Choroid plexus epithelial cell (primary cell): ENCODE data around the gene LRRC2.
"Not testable (repeated sequence)": the region's sequence is repeated elsewhere in the genome, so short reads cannot be mapped to it uniquely, and the experiment has no call there.

Experiments used
- DNase-seq: peaks from one replicate; pipeline ENCODE4 v3.0.0-alpha.2; 2010; ENCODE audit warnings: low read depth
- H3K4me3 ChIP-seq: 2 replicates; pipeline ENCODE4 v1.5.1; 2011; ENCODE audit warnings: low read depth, mild to moderate bottlenecking, control low read depth, low read length, moderate library complexity
- TF ChIP-seq, protein P1 (sequence below): conservative IDR thresholded peaks from 2 replicates; pipeline ENCODE4 v1.5.1; 2011; ENCODE audit warnings: low read depth, mild to moderate bottlenecking, control low read depth, inconsistent platforms, low read length, moderate library complexity

The LRRC2 gene

DNA sequence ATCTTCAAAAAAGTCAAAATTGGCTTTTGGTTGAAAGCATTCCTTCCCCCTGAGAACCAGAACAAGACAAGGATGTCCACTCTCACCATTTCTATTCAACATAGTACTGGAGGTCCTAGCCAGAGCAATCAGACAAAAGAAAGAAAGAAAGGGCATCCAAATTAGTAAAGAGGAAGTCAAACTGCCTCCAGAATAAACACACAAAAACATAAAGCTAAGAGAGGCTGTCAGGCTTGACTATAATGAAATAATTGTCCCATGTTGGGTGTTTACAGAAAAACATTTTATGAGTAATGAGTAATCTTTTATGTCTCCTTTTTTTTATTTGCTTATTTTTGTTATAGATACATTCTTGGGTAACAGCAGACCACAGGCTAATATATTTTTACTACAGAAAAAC is 27.9 kb upstream of the LRRC2 start:
- DNase-seq = no peak
- TF ChIP-seq, protein P1, sequence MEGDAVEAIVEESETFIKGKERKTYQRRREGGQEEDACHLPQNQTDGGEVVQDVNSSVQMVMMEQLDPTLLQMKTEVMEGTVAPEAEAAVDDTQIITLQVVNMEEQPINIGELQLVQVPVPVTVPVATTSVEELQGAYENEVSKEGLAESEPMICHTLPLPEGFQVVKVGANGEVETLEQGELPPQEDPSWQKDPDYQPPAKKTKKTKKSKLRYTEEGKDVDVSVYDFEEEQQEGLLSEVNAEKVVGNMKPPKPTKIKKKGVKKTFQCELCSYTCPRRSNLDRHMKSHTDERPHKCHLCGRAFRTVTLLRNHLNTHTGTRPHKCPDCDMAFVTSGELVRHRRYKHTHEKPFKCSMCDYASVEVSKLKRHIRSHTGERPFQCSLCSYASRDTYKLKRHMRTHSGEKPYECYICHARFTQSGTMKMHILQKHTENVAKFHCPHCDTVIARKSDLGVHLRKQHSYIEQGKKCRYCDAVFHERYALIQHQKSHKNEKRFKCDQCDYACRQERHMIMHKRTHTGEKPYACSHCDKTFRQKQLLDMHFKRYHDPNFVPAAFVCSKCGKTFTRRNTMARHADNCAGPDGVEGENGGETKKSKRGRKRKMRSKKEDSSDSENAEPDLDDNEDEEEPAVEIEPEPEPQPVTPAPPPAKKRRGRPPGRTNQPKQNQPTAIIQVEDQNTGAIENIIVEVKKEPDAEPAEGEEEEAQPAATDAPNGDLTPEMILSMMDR = no peak
- H3K4me3 ChIP-seq = no peak overlapping the region

DNA sequence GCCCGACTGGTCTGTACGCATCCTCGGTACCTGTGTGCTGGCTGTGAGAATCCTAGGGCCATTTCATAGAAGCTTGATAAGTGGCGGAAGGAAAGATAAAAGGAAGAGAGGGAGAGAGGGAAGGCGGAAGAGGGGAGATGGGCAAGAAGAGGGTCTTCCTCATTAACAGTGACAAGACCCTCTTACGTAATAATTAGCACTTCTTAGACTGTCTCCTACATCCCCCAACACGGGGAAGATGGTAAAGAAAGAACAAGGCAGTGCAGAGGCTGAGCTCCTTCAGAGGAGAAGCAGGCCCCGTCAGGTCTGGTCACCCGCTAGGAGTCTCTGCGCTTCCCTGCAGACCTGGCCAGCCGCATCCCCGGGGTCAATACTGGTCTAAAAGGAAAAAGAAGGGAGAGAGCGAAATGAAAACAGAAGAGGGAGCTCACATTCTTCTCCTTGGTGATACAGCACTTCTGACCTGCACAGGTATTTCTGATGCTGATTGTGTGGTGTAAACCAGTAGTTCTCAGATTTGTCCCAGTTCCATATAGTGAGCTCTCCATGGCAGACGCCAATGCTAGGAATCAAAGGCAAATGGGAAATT is 27.3 kb upstream of the LRRC2 start:
- DNase-seq = no peak
- no peak overlapping the region for H3K4me3 ChIP-seq
- TF ChIP-seq, protein P1 = no peak

DNA sequence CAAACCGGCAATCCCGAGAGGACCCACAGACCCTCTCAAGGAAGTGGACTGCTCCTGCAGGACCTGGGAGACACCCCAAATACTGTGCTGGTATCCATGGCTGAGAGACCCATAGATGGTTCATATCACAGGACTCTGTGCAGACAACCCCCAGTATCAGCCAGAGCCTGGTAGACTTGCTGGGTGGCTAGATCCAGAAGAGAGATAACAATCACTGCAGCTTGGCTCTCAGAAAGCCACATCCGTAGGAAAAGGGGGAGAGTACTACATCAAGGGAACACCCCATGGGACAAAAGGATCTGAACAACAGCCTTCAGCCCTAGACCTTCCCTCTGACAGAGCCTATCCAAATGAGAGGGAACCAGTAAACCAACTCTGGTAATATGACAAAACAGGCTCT is 21.2 kb upstream of the LRRC2 start:
- not testable (repeated sequence) for H3K4me3 ChIP-seq, DNase-seq

DNA sequence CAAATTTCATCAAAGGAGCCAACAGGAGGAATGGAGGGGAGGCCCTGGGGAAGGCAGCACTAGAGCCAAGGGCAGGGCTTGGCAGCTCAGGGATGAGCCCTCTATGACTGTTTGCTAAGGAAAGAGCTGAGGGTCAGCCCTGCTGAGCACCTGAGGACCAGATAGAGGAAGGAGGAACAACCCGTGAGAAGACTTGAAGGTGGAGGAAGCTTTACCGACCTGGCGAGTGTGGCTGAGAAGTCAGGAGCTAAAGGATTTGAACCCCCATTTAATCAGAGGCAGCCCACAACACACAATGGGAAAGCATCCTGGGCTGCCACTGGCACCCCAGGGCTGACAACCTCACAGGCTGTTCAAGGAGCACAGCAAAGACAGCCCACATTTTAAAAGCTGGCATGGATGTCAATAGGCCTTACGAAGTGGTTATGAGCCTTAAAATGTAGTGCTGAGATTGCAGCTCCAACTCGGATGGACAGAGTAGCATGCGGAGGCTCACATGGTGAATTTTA is 20.7 kb upstream of the LRRC2 start:
- H3K4me3 ChIP-seq = no peak overlapping the region
- no peak for DNase-seq
- TF ChIP-seq, protein P1 = no peak

DNA sequence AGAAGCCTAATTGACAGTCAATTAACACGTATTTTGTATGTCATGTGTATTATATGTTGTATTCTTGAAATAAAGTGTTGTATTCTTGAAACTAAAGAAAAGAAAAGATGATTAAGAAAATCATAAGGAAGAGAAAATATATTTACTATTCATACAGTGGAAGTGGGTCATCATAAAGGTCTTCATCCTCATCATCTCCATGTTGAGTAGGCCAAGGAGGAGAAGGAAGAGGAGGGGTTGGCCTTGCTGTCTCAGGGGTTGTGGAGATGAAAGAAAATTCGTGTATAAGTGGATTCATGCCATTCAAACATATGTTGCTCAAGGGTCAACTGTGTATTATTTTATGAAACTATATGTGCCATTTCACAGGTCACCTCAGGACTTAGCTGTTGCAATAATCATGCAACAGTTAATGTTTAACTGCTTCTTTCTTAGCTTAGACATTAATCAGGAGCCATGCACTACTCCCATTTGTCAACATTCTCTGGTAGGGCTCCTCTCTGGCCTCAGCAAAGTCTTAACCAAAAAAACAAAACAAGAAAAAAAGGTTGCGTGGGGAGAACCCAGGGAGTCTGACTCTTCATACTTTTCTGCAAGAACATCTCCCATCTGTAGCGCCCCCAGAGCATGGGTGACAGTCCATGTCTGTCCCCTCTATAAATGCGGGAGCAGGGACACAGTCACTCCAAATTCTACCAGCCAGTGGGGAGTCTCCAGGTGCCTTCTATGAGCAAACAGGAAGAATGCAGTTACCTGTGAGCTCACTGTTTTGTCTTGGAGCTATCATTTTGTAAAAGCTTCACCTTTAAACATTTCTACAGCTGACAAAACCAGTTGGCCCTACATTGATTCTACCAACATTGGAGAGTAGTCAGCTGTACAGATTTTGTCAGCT is 19.9 kb upstream of the LRRC2 start:
- H3K4me3 ChIP-seq = no peak overlapping the region
- TF ChIP-seq, protein P1 = no peak
- no peak for DNase-seq

DNA sequence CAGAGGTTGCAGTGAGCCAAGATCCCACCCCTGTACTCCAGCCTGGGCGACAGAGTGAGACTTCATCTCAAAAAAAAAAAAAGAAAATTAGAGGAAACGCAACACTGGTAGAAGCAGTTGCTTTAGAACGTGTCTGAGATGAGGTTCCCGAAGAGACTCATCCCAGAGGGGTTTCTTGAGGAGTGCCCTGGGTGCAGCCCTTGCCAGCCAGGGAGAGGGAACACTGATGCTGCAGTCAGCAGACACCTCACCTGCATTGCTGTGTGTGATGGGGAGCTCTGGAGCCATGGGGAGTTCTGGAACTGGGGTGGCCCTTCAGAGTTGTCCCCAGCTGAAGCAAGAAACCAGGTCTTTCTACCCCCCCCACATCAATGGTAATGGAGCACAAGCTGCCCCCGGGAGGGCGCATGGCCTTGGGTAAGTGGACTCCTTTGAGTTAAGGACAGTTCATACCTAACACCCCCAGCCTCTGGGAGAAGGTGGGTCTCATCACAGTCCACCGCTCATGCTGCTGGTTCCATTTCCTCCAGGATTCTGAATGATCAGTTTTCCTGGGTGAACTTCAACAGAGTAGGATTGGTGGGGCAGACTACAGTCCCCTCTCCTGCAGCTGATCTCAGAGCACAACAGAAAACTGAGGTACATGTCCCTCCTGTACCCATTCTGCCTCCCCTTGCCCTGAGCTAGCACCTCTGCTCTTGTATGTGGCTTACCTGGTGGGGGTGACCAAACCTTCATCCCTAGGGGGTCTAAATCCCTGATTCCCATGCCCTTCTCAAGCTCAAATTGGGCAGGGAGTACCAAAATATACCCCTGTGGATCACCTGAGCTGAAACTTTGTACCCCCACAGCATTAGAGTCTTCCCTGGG is 18.7 kb upstream of the LRRC2 start:
- no peak overlapping the region for H3K4me3 ChIP-seq
- no peak for DNase-seq
- TF ChIP-seq, protein P1 = no peak

DNA sequence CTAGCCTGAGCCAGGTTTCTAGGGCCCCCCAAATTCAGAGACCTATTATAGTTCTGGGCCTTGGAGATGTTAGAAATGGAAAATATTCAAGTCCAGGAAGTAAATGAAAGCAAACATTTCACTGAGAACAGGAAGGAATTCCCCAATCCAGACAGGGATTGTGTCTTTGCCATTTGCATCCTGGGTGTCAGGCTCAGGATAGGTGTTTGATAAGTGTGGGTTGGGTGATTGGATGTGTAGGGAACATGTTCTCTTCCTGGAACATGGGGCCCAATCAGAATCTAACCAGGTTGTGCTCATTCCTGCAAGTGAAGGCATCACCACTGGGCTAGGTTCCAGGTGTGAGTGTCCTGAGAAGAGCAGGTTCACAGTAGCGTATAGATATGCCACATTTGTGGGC is 14.6 kb upstream of the LRRC2 start:
- TF ChIP-seq, protein P1 = no peak
- DNase-seq = no peak
- no peak overlapping the region for H3K4me3 ChIP-seq
